Fibroblast of upper back skin (primary cell): ENCODE data around the gene ACACB.

Source experiments
- DNase-seq: peaks from one replicate; pipeline ENCODE4 v3.0.0-alpha.2; 2013

Gene ACACB

GRCh38 chr12:109258607-109259544, 142.5 kb downstream of the ACACB start:
- no peak for DNase-seq

GRCh38 chr12:109259545-109259895, 143.1 kb downstream of the ACACB start:
- no peak for DNase-seq

GRCh38 chr12:109261087-109261486, 144.7 kb downstream of the ACACB start:
- no peak for DNase-seq

GRCh38 chr12:109261939-109262338, 145.6 kb downstream of the ACACB start:
- DNase-seq, result no peak

GRCh38 chr12:109263439-109263838, 147.1 kb downstream of the ACACB start:
- no peak for DNase-seq

- DNase-seq, result peak; percentile 55
Observed at GRCh38 chr12:109264095-109264942, 147.9 kb downstream of the ACACB start.

GRCh38 chr12:109264943-109265650, 148.7 kb downstream of the ACACB start:
- no peak for DNase-seq

GRCh38 chr12:109266106-109266879, 149.9 kb downstream of the ACACB start:
- no peak for DNase-seq

GRCh38 chr12:109267361-109267760, 151.0 kb downstream of the ACACB start:
- no peak for DNase-seq

- no peak for DNase-seq
Observed at GRCh38 chr12:109268896-109269295, 152.5 kb downstream of the ACACB start.

- no peak for DNase-seq
Observed at GRCh38 chr12:109269428-109269827, 153.0 kb downstream of the ACACB start.

GRCh38 chr12:109270494-109270893, 154.1 kb downstream of the ACACB start:
- no peak for DNase-seq

GRCh38 chr12:109271418-109271817, 155.0 kb downstream of the ACACB start:
- DNase-seq, result no peak

- no peak for DNase-seq
Observed at GRCh38 chr12:109273354-109273753, 157.0 kb downstream of the ACACB start.

- no peak for DNase-seq
Observed at GRCh38 chr12:109274381-109274780, 158.0 kb downstream of the ACACB start.

- DNase-seq, result no peak
Observed at GRCh38 chr12:109275173-109275572, 158.8 kb downstream of the ACACB start.

- no peak for DNase-seq
Observed at GRCh38 chr12:109276160-109276559, 159.8 kb downstream of the ACACB start.

- no peak for DNase-seq
Observed at GRCh38 chr12:109277255-109277898, 161.0 kb downstream of the ACACB start.

- peak; percentile 2 for DNase-seq
Observed at GRCh38 chr12:109277899-109278762, 161.7 kb downstream of the ACACB start.

GRCh38 chr12:109278912-109279311, 162.5 kb downstream of the ACACB start:
- DNase-seq, result no peak

GRCh38 chr12:109279525-109279924, 163.1 kb downstream of the ACACB start:
- DNase-seq, result no peak
